Liver (tissue), 9 donors: ENCODE data around the gene TK1. TPM values are rescaled to one million over a fixed set of nuclear protein-coding genes. Genes with fewer than 3 reads are reported as not detected.

Experiments used
- DNase-seq: peaks from one replicate; pipeline ENCODE4 v3.0.0-alpha.2; 2017; ENCODE audit warnings: low spot score
- H3K27ac ChIP-seq, 2 donors: one replicate each; pipeline ENCODE4 v1.7.0; 2013; ENCODE audit warnings: inconsistent platforms in 2 of 2, low read length in 2 of 2, control low read depth in 1 of 2, low read depth in 1 of 2, mild to moderate bottlenecking in 1 of 2
- H3K27me3 ChIP-seq, 4 donors: one replicate each; pipeline versions ENCODE4 v1.6.1 to v1.7.0; 2013; ENCODE audit warnings: low read length in 3 of 4, inconsistent platforms in 1 of 4, mild to moderate bottlenecking in 1 of 4, moderate library complexity in 1 of 4; ENCODE audit not compliant: control insufficient read depth in 4 of 4, insufficient read depth in 4 of 4
- H3K36me3 ChIP-seq, 4 donors: one replicate each; pipeline versions ENCODE4 v1.6.1 to v1.7.0; 2013; ENCODE audit warnings: low read length in 3 of 4, mild to moderate bottlenecking in 3 of 4, low read depth in 1 of 4, moderate library complexity in 1 of 4; ENCODE audit not compliant: control insufficient read depth in 4 of 4, insufficient read depth in 3 of 4
- H3K4me1 ChIP-seq, 4 donors: one replicate each; pipeline versions ENCODE4 v1.6.1 to v1.7.0; 2013; ENCODE audit warnings: low read length in 3 of 4, mild to moderate bottlenecking in 3 of 4, moderate library complexity in 1 of 4; ENCODE audit not compliant: control insufficient read depth in 4 of 4, insufficient read depth in 4 of 4
- H3K4me3 ChIP-seq, 3 donors: one replicate each; pipeline versions ENCODE4 v1.6.1 to v1.7.0; 2013; ENCODE audit warnings: low read length in 3 of 3, control low read depth in 1 of 3, low read depth in 1 of 3, mild to moderate bottlenecking in 1 of 3
- H3K9ac ChIP-seq, 2 donors: one replicate each; pipeline ENCODE4 v1.7.0; 2013; ENCODE audit warnings: low read length in 2 of 2, mild to moderate bottlenecking in 2 of 2, moderate library complexity in 2 of 2, control low read depth in 1 of 2, low read depth in 1 of 2
- H3K9me3 ChIP-seq, 4 donors: one replicate each; pipeline versions ENCODE4 v1.6.1 to v1.7.0; 2013; ENCODE audit warnings: low read length in 3 of 4; ENCODE audit not compliant: control insufficient read depth in 4 of 4
- ATF3 ChIP-seq: IDR thresholded peaks from 2 replicates; pipeline ENCODE4 v1.6.1; 2016; ENCODE audit warnings: antibody characterized with exemption
- CTCF ChIP-seq: fragments of 150-350 bp; IDR thresholded peaks from 2 replicates; pipeline ENCODE4 v1.5.1; 2017; ENCODE audit warnings: improper control_type of control experiment, low read depth, low read length; ENCODE audit not compliant: missing input control
- EGR1 ChIP-seq, 2 donors: IDR thresholded peaks; 2 replicates each; pipeline ENCODE4 v1.6.1; 2016 to 2018; ENCODE audit warnings: antibody characterized with exemption in 2 of 2, low read depth in 2 of 2
- FOXA1 ChIP-seq: IDR thresholded peaks from 2 replicates; pipeline ENCODE4 v1.6.1; 2016; ENCODE audit warnings: antibody characterized with exemption
- FOXA2 ChIP-seq: IDR thresholded peaks from 2 replicates; pipeline ENCODE4 v1.6.1; 2016; ENCODE audit warnings: antibody characterized with exemption
- GABPA ChIP-seq, 2 donors: IDR thresholded peaks in 1 of 2; conservative IDR thresholded peaks in 1 of 2; 2 replicates each; pipeline ENCODE4 v1.6.1; 2016; ENCODE audit warnings: antibody characterized with exemption in 2 of 2, mild to moderate bottlenecking in 1 of 2, moderate library complexity in 1 of 2
- HNF4A ChIP-seq, 2 donors: conservative IDR thresholded peaks; 2 replicates each; pipeline ENCODE4 v1.6.1; 2016; ENCODE audit warnings: antibody characterized with exemption in 2 of 2, mild to moderate bottlenecking in 2 of 2
- HNF4G ChIP-seq: IDR thresholded peaks from 2 replicates; pipeline ENCODE4 v1.6.1; 2016; ENCODE audit warnings: antibody characterized with exemption
- JUND ChIP-seq, 2 donors: IDR thresholded peaks; 2 replicates each; pipeline ENCODE4 v1.6.1; 2016; ENCODE audit warnings: antibody characterized with exemption in 2 of 2
- NR2F2 ChIP-seq: IDR thresholded peaks from 2 replicates; pipeline ENCODE4 v1.6.1; 2016; ENCODE audit warnings: antibody characterized with exemption
- RAD21 ChIP-seq, 2 donors: IDR thresholded peaks; 2 replicates each; pipeline ENCODE4 v1.6.1; 2016; ENCODE audit warnings: antibody characterized with exemption in 2 of 2, mild to moderate bottlenecking in 2 of 2
- REST ChIP-seq: IDR thresholded peaks from 2 replicates; pipeline ENCODE4 v1.6.1; 2016; ENCODE audit warnings: antibody characterized with exemption, mild to moderate bottlenecking
- RXRA ChIP-seq, 2 donors: IDR thresholded peaks; 2 replicates each; pipeline ENCODE4 v1.6.1; 2017 to 2018; ENCODE audit warnings: antibody characterized with exemption in 2 of 2, mild to moderate bottlenecking in 1 of 2
- SP1 ChIP-seq: IDR thresholded peaks from 2 replicates; pipeline ENCODE4 v1.6.1; 2018; ENCODE audit warnings: antibody characterized with exemption, mild to moderate bottlenecking
- TAF1 ChIP-seq: conservative IDR thresholded peaks from 2 replicates; pipeline ENCODE4 v1.6.1; 2016; ENCODE audit warnings: antibody characterized with exemption, mild to moderate bottlenecking
- YY1 ChIP-seq: IDR thresholded peaks from 2 replicates; pipeline ENCODE4 v1.6.1; 2016; ENCODE audit warnings: antibody characterized with exemption, mild to moderate bottlenecking
- WGBS: extraction: QIAGEN DNeasy Blood & Tissue Kit; methylation state at CpG from one replicate; pipeline ENCODE4 v1.1.7; 2013; 5-methylcytosine and 5-hydroxymethylcytosine counted together
- polyA plus RNA-seq, 2 donors: library from polyadenylated mRNA; stranded (reverse) in 1 of 2; unstranded in 1 of 2; fragments of 200-250 nt in 1 of 2; fragments of >200 nt in 1 of 2; fragmentation: Nextera tagmentation in 1 of 2; extraction: Ambion mirVana in 1 of 2; gene quantifications; one replicate each; pipeline versions ENCODE4 v1.2.1 to v1.2.3, GENCODE V29; 2013 to 2015
- total RNA-seq, 2 donors: library from RNA; depleted of rRNA; stranded (reverse); fragments of >200 nt; gene quantifications; one replicate each; pipeline ENCODE4 v1.2.3, GENCODE V29; 2014
- TF ChIP-seq, protein P1 (sequence below): IDR thresholded peaks from 2 replicates; pipeline ENCODE4 v1.6.1; 2016; ENCODE audit warnings: antibody characterized with exemption
- TF ChIP-seq, protein P2 (sequence below): IDR thresholded peaks from 2 replicates; pipeline ENCODE4 v1.6.1; 2016; ENCODE audit warnings: antibody characterized with exemption
- donor health status: healthy.
- donor health status: healthy.
- donor health status: healthy.
- donor health status: healthy.
- donor health status: healthy.

Gene TK1, protein sequence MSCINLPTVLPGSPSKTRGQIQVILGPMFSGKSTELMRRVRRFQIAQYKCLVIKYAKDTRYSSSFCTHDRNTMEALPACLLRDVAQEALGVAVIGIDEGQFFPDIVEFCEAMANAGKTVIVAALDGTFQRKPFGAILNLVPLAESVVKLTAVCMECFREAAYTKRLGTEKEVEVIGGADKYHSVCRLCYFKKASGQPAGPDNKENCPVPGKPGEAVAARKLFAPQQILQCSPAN
- total RNA-seq (10 to 100 TPM in 1 of 2 donors, under 1 TPM in 1; 0.84 to 97.6 TPM), polyA plus RNA-seq (10 to 100 TPM in 1 of 2 donors, 1 to 10 TPM in 1; 5.9 to 14.2 TPM)

DNA sequence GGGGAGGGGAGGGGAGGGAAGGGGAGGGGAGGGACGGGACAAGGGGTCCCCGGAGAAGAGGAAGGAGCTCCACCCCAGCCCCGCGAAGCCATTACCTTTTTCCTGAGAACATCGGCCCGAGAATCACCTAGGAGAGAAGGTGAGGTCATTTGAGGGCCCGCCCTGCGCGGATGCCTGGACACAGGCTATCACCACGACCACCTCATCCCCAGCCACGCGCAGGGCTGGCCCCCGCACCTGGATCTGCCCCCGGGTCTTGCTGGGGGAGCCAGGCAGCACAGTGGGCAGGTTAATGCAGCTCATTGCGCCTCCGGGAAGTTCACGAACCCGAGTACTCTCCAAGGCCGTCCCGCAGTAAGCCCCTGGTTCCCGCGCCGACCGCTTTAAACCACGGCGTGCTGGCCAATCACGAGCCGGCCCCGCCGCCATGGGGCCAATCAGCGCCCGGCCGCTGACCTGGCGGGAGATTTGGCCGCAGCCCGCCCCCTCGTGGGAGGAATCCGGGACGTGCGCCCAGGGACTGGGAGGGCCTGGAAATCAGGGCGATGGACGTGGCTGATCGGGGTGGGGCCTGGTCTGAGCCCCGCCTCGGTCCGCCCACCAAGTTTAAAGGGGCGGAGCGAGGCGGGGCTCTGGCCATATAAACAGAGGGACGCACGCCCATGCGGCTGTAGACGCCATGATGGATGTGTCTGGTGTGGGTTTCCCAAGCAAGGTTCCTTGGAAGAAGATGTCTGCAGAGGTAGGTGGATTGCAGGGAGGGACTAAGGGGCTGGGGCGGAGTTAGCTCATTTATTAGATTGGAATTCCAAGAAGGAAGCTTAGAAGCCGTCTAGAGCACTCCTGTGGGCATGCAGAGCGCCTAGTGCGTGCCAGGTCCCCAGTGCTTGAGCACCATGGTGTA lies at the start of gene TK1, which contains the start of gene AFMID:
TSS of gene TK1 (minus strand) at position 361 of the 904 bp plus-strand sequence. CDS start at position 303, 58 bp downstream.
TSS of gene AFMID (plus strand) at position 671 of the 904 bp plus-strand sequence. CDS start at position 680, 9 bp downstream.
- peak; percentile 98 for DNase-seq
- TF ChIP-seq HNF4A (conservative IDR thresholded peaks at IDR 0.05) = peak in 1 of 2 donors; percentile 40
- TF ChIP-seq FOXA2 = no peak
- no peak for TF ChIP-seq ATF3
- TF ChIP-seq RXRA (IDR thresholded peaks at IDR 0.05) = peak; percentile 62 to 81
- no peak for TF ChIP-seq FOXA1
- no peak for TF ChIP-seq JUND (IDR thresholded peaks at IDR 0.05)
- TF ChIP-seq SP1 = peak; percentile 94
- TF ChIP-seq GABPA (IDR thresholded peaks at IDR 0.05 in 1 of 2, conservative IDR thresholded peaks at IDR 0.05 in 1 of 2) = no peak
- TF ChIP-seq YY1 = peak; percentile 96
- peak; percentile 82 for TF ChIP-seq TAF1
- peak; percentile 54 to 60 for TF ChIP-seq RAD21 (IDR thresholded peaks at IDR 0.05)
- TF ChIP-seq EGR1 (IDR thresholded peaks at IDR 0.05; ENCODE audit: low read depth in 2 of 2) = peak in 1 of 2 donors; percentile 47
- TF ChIP-seq, protein P1, sequence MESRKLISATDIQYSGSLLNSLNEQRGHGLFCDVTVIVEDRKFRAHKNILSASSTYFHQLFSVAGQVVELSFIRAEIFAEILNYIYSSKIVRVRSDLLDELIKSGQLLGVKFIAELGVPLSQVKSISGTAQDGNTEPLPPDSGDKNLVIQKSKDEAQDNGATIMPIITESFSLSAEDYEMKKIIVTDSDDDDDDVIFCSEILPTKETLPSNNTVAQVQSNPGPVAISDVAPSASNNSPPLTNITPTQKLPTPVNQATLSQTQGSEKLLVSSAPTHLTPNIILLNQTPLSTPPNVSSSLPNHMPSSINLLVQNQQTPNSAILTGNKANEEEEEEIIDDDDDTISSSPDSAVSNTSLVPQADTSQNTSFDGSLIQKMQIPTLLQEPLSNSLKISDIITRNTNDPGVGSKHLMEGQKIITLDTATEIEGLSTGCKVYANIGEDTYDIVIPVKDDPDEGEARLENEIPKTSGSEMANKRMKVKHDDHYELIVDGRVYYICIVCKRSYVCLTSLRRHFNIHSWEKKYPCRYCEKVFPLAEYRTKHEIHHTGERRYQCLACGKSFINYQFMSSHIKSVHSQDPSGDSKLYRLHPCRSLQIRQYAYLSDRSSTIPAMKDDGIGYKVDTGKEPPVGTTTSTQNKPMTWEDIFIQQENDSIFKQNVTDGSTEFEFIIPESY = no peak
- no peak for TF ChIP-seq NR2F2
- TF ChIP-seq, protein P2, sequence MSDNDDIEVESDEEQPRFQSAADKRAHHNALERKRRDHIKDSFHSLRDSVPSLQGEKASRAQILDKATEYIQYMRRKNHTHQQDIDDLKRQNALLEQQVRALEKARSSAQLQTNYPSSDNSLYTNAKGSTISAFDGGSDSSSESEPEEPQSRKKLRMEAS = no peak
- peak; percentile 73 for TF ChIP-seq REST
- peak; percentile 84 for TF ChIP-seq CTCF
- TF ChIP-seq HNF4G = no peak
- Histone ChIP-seq H3K36me3 (peaks cover 0 to 7% (median 4%) of the 10 kb centered on the region in 4 donors), H3K27me3 (no peaks in the 10 kb centered on the region), H3K9me3 (no peaks in the 10 kb centered on the region), H3K4me1 (peaks cover 16 to 55% (median 46%) of the 10 kb centered on the region in 4 donors), H3K27ac (peak within 1 kb of the TSS; percentile 79 to 80), H3K9ac (peak within 1 kb of the TSS; percentile 67 to 89), H3K4me3 (peak within 1 kb of the TSS; percentile 80 to 99 (median 97))
- 4% methylated on average over 57 of the region's 57 CpGs for WGBS
